ENCODE measurements around the gene SCO2. TPM values are rescaled to one million over a fixed set of nuclear protein-coding genes. Genes with fewer than 3 reads are reported as not detected.

The SCO2 gene
- total RNA-seq, 2 experiments from 2014 or later, result 2.4 to 5.6 TPM

- no peaks in the 10 kb centered on the region for H3K9me3 Mint-ChIP-seq (ENCODE audit: low read depth)
- peaks cover 18% of the 10 kb centered on the region for H3K4me1 Mint-ChIP-seq
- no peak for ATAC-seq
- ChIA-PET POLR2A (interaction anchor here (1.9 kb wide), 1 partner anchor 10 kb away, joined by 7 read pairs; the partner anchor contains the start of genes LMF2 and NCAPH2), CTCF (interaction anchor here (1.4 kb wide), 1 partner anchor 45 kb away, joined by 5 read pairs; the partner anchor contains the start of gene SYCE3)
- no peak for DNase-seq
- H3K36me3 Mint-ChIP-seq (ENCODE audit: low read depth), result peaks cover 42% of the 10 kb centered on the region
- no peaks in the 10 kb centered on the region for H3K27me3 Mint-ChIP-seq
- H3K27ac Mint-ChIP-seq, result no peak overlapping the region
- H3K4me3 Mint-ChIP-seq, result no peak overlapping the region
- intact Hi-C loops (cut with DNase I, micrococcal nuclease), result no loop called here
Measured at GRCh38 chr22:50518606-50519005, 6.8 kb downstream of the SCO2 start.

- no peak overlapping the region for H3K27ac Mint-ChIP-seq
- peaks cover 39% of the 10 kb centered on the region for H3K36me3 Mint-ChIP-seq (ENCODE audit: low read depth)
- intact Hi-C loops (cut with DNase I, micrococcal nuclease), result no loop called here
- ChIA-PET CTCF (no interaction called here), POLR2A (interaction anchor here (1.3 kb wide), 1 partner anchor 8 kb away, joined by 5 read pairs; the partner anchor contains the start of gene SCO2)
- H3K9me3 Mint-ChIP-seq (ENCODE audit: low read depth), result no peaks in the 10 kb centered on the region
- peaks cover 17% of the 10 kb centered on the region for H3K4me1 Mint-ChIP-seq
- H3K4me3 Mint-ChIP-seq, result no peak overlapping the region
- no peak for DNase-seq
- H3K27me3 Mint-ChIP-seq, result no peaks in the 10 kb centered on the region
- no peak for ATAC-seq
Measured at GRCh38 chr22:50517495-50518260, 7.7 kb downstream of the SCO2 start.

- H3K9me3 Mint-ChIP-seq (ENCODE audit: low read depth), result no peaks in the 10 kb centered on the region
- ChIA-PET CTCF (no interaction called here), POLR2A (interaction anchor here (1.3 kb wide), 1 partner anchor 9 kb away, joined by 5 read pairs; the partner anchor contains the start of gene SCO2)
- intact Hi-C loops (cut with DNase I, micrococcal nuclease), result no loop called here
- H3K27me3 Mint-ChIP-seq, result no peaks in the 10 kb centered on the region
- no peak overlapping the region for H3K27ac Mint-ChIP-seq
- DNase-seq, result no peak
- H3K4me3 Mint-ChIP-seq, result no peak overlapping the region
- no peak for ATAC-seq
- peaks cover 24% of the 10 kb centered on the region for H3K4me1 Mint-ChIP-seq
- H3K36me3 Mint-ChIP-seq (ENCODE audit: low read depth), result peaks cover 45% of the 10 kb centered on the region
Measured at GRCh38 chr22:50516891-50517290, 8.5 kb downstream of the SCO2 start.

GRCh38 chr22:50516068-50516467 is 9.3 kb downstream of the SCO2 start:
- peaks cover 24% of the 10 kb centered on the region for H3K4me1 Mint-ChIP-seq

GRCh38 chr22:50513175-50513574 is 12.2 kb downstream of the SCO2 start:
- CTCF ChIA-PET, result interaction anchor here (1.3 to 1.6 kb wide), 2 partner anchors 13 to 53 kb away, joined by 5 to 12 read pairs; partner anchors contain the start of gene SCO2
- intact Hi-C loops (cut with DNase I, micrococcal nuclease), result no loop called here
- Mint-ChIP-seq H3K36me3 (ENCODE audit: low read depth) (peaks cover 50% of the 10 kb centered on the region), H3K4me3 (no peak overlapping the region), H3K27me3 (no peaks in the 10 kb centered on the region), H3K4me1 (peaks cover 38% of the 10 kb centered on the region), H3K27ac (no peak overlapping the region), H3K9me3 (ENCODE audit: low read depth) (no peaks in the 10 kb centered on the region)
- ATAC-seq (no peak), DNase-seq (no peak)
- POLR2A ChIA-PET, result interaction anchor here (3.2 kb wide), 1 partner anchor 12 kb away, joined by 10 read pairs; the partner anchor contains the start of gene SCO2

More at GRCh38 chr22:50516068-50516467, 9.3 kb downstream of the SCO2 start:
- Mint-ChIP-seq H3K27ac (no peak overlapping the region), H3K9me3 (ENCODE audit: low read depth) (no peaks in the 10 kb centered on the region), H3K27me3 (no peaks in the 10 kb centered on the region), H3K4me3 (no peak overlapping the region), H3K36me3 (ENCODE audit: low read depth) (peaks cover 46% of the 10 kb centered on the region)
- ATAC-seq (no peak), DNase-seq (no peak)
- intact Hi-C loops (cut with DNase I, micrococcal nuclease), result no loop called here
- ChIA-PET CTCF (interaction anchor here (1.3 to 1.4 kb wide), 2 partner anchors 9 to 14 kb away, joined by 4 to 8 read pairs; partner anchors contain the start of gene SCO2), POLR2A (interaction anchor here (3.2 kb wide), 1 partner anchor 9 kb away, joined by 10 read pairs; the partner anchor contains the start of gene SCO2)

GRCh38 chr22:50508897-50509296 is 16.5 kb downstream of the SCO2 start:
- CTCF ChIA-PET, result interaction anchor here (0.6 to 5.7 kb wide), 11 partner anchors 11 to 263 kb away, joined by 3 to 76 read pairs (median 4); partner anchors contain the start of genes KLHDC7B, SCO2 and SYCE3
- ATAC-seq (no peak), DNase-seq (no peak)
- H3K9me3 Mint-ChIP-seq (ENCODE audit: low read depth), result no peaks in the 10 kb centered on the region
- POLR2A ChIA-PET, result interaction anchor here (1.5 to 3.6 kb wide), 5 partner anchors 10 to 30 kb away, joined by 7 to 65 read pairs (median 9); partner anchors contain the start of gene SCO2
- H3K4me3 Mint-ChIP-seq, result peak overlapping the region; percentile 85
- peaks cover 30% of the 10 kb centered on the region for H3K36me3 Mint-ChIP-seq (ENCODE audit: low read depth)
- H3K4me1 Mint-ChIP-seq, result peaks cover 27% of the 10 kb centered on the region
- H3K27me3 Mint-ChIP-seq, result no peaks in the 10 kb centered on the region
- intact Hi-C loops (cut with DNase I, micrococcal nuclease), result loop anchor here (1.0 to 10.0 kb wide), 16 partner anchors 16 to 656 kb away; partner anchors contain the start of genes CHKB (in 2 of the 2), SCO2 (in 2 of the 2), TUBGCP6 (in 2 of the 2) and ARSA (in 1 of the 2)
- peak overlapping the region; percentile 95 for H3K27ac Mint-ChIP-seq

GRCh38 chr22:50507991-50508884 is 17.2 kb downstream of the SCO2 start, which contains the start of gene NCAPH2:
NCAPH2 (plus strand) TSS chr22:50508224; CDS start chr22:50508338, 114 bp downstream.
- POLR2A ChIA-PET, result interaction anchor here (0.6 to 3.6 kb wide), 10 partner anchors 10 to 118 kb away, joined by 3 to 65 read pairs (median 8); partner anchors contain the start of genes CHKB and SCO2

GRCh38 chr22:50507421-50507990 is 17.9 kb downstream of the SCO2 start, which contains the start of gene LMF2:
LMF2 (minus strand) TSS chr22:50507702; CDS start chr22:50507675, 27 bp downstream.
- intact Hi-C loops (cut with DNase I, micrococcal nuclease), result loop anchor here (1.0 to 10.0 kb wide), 5 partner anchors 26 to 263 kb away; partner anchors contain the start of genes ADM2 (in 1 of the 2), SBF1 (in 1 of the 2) and TUBGCP6 (in 1 of the 2)
- H3K9me3 Mint-ChIP-seq (ENCODE audit: low read depth), result no peaks in the 10 kb centered on the region
- POLR2A ChIA-PET, result interaction anchor here (0.6 to 3.6 kb wide), 10 partner anchors 9 to 119 kb away, joined by 3 to 65 read pairs (median 8); partner anchors contain the start of genes CHKB and SCO2
- H3K27me3 Mint-ChIP-seq, result no peaks in the 10 kb centered on the region
- DNase-seq (peak; percentile 98), ATAC-seq (peak; percentile 83)
- H3K36me3 Mint-ChIP-seq (ENCODE audit: low read depth), result peaks cover 21% of the 10 kb centered on the region
- peak within 1 kb of the TSS; percentile 95 for H3K27ac Mint-ChIP-seq
- CTCF ChIA-PET, result interaction anchor here (0.6 to 5.7 kb wide), 8 partner anchors 9 to 122 kb away, joined by 3 to 76 read pairs (median 4); partner anchors contain the start of genes CHKB, SCO2 and SYCE3
- H3K4me3 Mint-ChIP-seq, result peak within 1 kb of the TSS; percentile 91
- peaks cover 19% of the 10 kb centered on the region for H3K4me1 Mint-ChIP-seq

More at GRCh38 chr22:50507991-50508884, 17.2 kb downstream of the SCO2 start, which contains the start of gene NCAPH2:
- intact Hi-C loops (cut with DNase I, micrococcal nuclease), result loop anchor here (1.0 to 10.0 kb wide), 19 partner anchors 17 to 655 kb away; partner anchors contain the start of genes CHKB (in 2 of the 2), SCO2 (in 2 of the 2), TUBGCP6 (in 2 of the 2) and ADM2 (in 1 of the 2)
- CTCF ChIA-PET, result interaction anchor here (0.6 to 5.7 kb wide), 17 partner anchors 10 to 262 kb away, joined by 3 to 76 read pairs (median 4); partner anchors contain the start of genes CHKB, KLHDC7B, SCO2 and SYCE3
- H3K9me3 Mint-ChIP-seq (ENCODE audit: low read depth), result no peaks in the 10 kb centered on the region
- DNase-seq (peak; percentile 99), ATAC-seq (peak; percentile 79)
- H3K4me1 Mint-ChIP-seq, result peaks cover 23% of the 10 kb centered on the region
- peaks cover 26% of the 10 kb centered on the region for H3K36me3 Mint-ChIP-seq (ENCODE audit: low read depth)
- no peaks in the 10 kb centered on the region for H3K27me3 Mint-ChIP-seq
- peak within 1 kb of the TSS; percentile 95 for H3K27ac Mint-ChIP-seq
- peak within 1 kb of the TSS; percentile 91 for H3K4me3 Mint-ChIP-seq

GRCh38 chr22:50506611-50507420 is 18.6 kb downstream of the SCO2 start:
- ChIA-PET CTCF (interaction anchor here (1.0 to 5.7 kb wide), 2 partner anchors 18 to 37 kb away, joined by 3 to 76 read pairs; partner anchors contain the start of gene SCO2), POLR2A (interaction anchor here (1.2 kb wide), 1 partner anchor 19 kb away, joined by 3 read pairs; the partner anchor contains the start of gene SCO2)
- peak overlapping the region; percentile 91 for H3K27ac Mint-ChIP-seq
- H3K4me1 Mint-ChIP-seq, result peaks cover 13% of the 10 kb centered on the region
- no peaks in the 10 kb centered on the region for H3K9me3 Mint-ChIP-seq (ENCODE audit: low read depth)
- ATAC-seq (no peak), DNase-seq (no peak)
- no peaks in the 10 kb centered on the region for H3K27me3 Mint-ChIP-seq
- peak overlapping the region; percentile 91 for H3K4me3 Mint-ChIP-seq
- intact Hi-C loops (cut with DNase I, micrococcal nuclease), result loop anchor here (1.0 to 10.0 kb wide), 5 partner anchors 26 to 262 kb away; partner anchors contain the start of genes ADM2 (in 1 of the 2), SBF1 (in 1 of the 2) and TUBGCP6 (in 1 of the 2)
- peaks cover 17% of the 10 kb centered on the region for H3K36me3 Mint-ChIP-seq (ENCODE audit: low read depth)

All from activated CD4-positive, alpha-beta T cell treated with anti-CD3 and anti-CD28 coated beads for 36 hours (primary cell).